ENCODE measurements around the gene BZW1.

BZW1 gene

GRCh38 chr2:200873560-200873959 is 61.9 kb downstream of the BZW1 start:
- no peak for DNase-seq
